Mesenteric fat pad (tissue), 1 donor: Measurements from ENCODE around the gene TMEM156. TPM values are rescaled to one million over a fixed set of nuclear protein-coding genes. Genes with fewer than 3 reads are reported as not detected.
"Not testable (repeated sequence)": the region's sequence is repeated elsewhere in the genome, so short reads cannot be mapped to it uniquely, and the experiment has no call there.

Experiments used
- DNase-seq: peaks from one replicate; pipeline ENCODE4 v3.0.0-alpha.2; 2020; ENCODE audit warnings: low spot score
- total RNA-seq: library from RNA; stranded (reverse); fragmentation: NEBNext Ultra II Directional; extraction: Animal tissue kit (Norgen Biotek cat#: 25700); gene quantifications from one replicate; pipeline ENCODE4 v1.2.1, GENCODE V29; 2021
- donor health status: DM: yes; HTN: yes; CAD: no.

The TMEM156 gene
- total RNA-seq, 1 donor from 2014 or later = 0.96 TPM

DNA sequence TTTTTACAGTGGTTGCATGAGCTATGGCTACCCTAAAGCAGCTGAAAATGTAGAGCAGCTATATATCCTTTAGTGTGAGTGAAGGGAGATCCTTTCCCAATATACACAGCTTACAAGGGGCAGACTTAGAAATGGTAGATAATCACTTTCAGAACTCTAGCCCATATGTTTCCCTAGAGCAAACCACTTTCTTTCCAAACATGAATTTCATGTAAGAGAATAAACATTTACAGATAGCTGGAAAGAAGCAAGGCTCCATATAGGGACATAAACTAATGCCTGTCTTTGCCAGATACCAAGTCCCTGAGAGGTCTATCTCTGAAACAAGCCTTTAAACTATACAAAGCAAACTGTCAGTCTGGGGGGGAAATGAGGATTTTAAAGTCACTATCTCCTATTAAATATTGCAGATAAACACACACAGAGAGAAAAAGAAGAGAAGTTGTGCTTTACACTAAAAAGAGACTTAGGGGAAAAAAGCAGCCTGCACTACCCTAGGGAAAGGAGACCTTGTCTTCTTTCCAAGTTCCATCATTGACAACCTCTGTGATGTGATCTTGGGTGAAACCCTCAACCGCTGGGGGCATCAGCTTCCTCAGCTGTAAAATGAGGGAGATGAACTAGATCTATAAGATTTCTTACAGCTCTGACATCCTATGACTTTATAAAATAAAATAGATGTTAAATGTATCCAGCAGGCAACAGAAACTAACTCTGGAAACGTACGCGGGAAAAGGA is 73.6 kb downstream of the TMEM156 start:
- no peak for DNase-seq

GRCh38 chr4:38957893-38958292 is 74.3 kb downstream of the TMEM156 start:
- no peak for DNase-seq

- no peak for DNase-seq
These were observed 74.9 kb downstream of the TMEM156 start for GRCh38 chr4:38957261-38957815.

DNA sequence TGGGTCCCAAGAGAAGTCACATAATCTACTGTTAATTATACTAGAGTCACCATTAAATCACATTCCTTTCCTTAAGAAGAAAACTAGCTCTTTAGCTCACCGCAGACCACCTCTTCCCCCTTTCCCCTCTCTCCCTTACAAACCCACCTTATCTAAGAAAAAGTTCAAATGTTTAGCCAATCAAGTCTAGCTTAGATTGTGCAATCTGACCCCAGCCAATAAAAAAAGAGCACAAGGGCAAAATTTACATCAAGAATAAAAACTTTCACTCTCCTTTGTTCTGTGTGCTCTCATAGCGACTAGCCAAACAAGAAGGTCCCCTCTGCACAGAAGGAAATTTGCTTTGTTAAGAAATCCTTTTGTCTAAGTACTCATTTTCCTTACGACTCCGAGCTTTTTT is 76.3 kb downstream of the TMEM156 start:
- DNase-seq = no peak

DNA sequence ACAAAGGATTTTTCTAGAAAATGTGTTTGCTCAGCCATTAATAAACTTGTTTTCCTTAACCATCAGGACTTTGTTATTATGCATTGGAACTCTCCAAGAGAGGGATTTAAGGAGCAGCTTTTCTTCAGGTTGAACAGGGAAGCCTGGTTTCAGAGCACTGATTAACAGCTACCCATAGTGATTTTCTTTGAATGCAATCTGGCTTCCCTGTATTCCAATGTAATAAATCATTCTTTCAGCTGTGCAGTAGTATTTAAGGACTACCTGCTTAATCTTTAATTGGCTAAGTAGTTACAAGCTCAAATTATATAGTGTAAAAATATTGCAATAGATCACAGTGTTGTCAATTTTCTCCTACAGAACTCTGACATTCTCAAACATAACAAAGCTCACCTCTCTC is 77.5 kb downstream of the TMEM156 start:
- DNase-seq = no peak

GRCh38 chr4:38952017-38952416 is 80.2 kb downstream of the TMEM156 start:
- DNase-seq = no peak

GRCh38 chr4:38951598-38951997 is 80.6 kb downstream of the TMEM156 start:
- no peak for DNase-seq

DNA sequence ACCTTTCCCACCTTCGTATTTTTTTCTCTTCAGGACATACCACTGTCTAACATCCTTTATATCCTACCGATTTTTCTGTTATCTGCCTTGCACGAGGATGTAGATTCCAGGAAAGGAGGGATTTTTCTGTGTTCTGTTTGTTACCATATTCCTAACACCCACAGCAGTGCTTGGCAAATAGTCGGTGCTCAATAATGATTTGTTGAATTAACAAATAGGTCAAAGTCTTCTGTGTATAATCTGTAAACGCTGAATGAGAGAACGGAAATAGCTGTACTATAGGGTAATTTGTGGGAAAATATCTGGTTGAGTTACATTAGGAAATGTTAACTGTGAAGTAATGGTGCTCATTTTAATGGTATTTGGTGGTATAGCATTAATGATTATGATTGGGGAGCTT is 81.5 kb downstream of the TMEM156 start:
- DNase-seq = no peak

GRCh38 chr4:38950159-38950558 is 82.0 kb downstream of the TMEM156 start:
- DNase-seq = no peak

- no peak for DNase-seq
These were observed 82.7 kb downstream of the TMEM156 start for GRCh38 chr4:38949411-38950051.

GRCh38 chr4:38948551-38948950 is 83.7 kb downstream of the TMEM156 start:
- DNase-seq = no peak

DNA sequence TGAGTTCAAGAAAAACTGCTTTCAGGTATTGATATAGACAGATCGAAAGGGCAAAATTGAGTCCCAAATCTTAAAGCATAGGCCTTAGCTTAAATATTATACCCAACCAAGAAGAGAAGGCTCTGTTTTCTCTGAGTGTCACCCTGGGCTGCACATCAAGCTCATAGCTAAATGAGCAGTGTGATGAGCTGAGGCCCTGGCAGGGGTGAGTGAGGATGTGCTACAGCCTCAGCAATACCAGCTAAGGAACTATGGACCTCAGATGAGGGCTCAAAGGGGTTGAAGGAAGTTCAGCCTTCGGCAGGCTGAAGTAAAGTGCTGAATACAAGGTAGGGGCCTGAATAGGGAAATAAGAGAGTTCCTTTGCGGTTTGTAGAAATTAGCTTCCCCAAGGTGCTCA is 85.3 kb downstream of the TMEM156 start:
- DNase-seq = no peak

- DNase-seq = no peak
These were observed 87.8 kb downstream of the TMEM156 start for GRCh38 chr4:38944440-38944839.

DNA sequence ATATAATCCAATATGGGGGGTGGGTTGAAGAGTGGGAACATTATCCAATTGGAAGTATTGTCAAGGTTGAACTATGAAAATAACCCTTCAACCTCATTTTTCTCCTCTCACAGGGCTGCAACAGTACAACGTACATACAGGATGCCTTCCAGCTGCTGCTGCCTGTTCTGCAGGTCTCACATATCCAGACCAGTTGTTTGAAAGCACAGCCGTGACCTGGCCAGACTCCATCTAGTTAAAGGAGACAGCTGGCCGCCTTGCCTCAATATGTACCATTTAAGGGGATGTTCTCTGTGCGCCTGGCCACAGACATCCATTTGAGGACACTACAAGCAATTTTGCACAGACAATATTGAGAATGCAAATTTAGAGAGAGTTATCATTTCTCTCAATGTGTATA is 88.9 kb downstream of the TMEM156 start:
- DNase-seq = no peak

GRCh38 chr4:38941906-38942305 is 90.3 kb downstream of the TMEM156 start:
- DNase-seq = not testable (repeated sequence)

- DNase-seq = no peak
These were observed 91.7 kb downstream of the TMEM156 start for GRCh38 chr4:38940476-38940875.

GRCh38 chr4:38939165-38939564 is 93.0 kb downstream of the TMEM156 start:
- DNase-seq = no peak

DNA sequence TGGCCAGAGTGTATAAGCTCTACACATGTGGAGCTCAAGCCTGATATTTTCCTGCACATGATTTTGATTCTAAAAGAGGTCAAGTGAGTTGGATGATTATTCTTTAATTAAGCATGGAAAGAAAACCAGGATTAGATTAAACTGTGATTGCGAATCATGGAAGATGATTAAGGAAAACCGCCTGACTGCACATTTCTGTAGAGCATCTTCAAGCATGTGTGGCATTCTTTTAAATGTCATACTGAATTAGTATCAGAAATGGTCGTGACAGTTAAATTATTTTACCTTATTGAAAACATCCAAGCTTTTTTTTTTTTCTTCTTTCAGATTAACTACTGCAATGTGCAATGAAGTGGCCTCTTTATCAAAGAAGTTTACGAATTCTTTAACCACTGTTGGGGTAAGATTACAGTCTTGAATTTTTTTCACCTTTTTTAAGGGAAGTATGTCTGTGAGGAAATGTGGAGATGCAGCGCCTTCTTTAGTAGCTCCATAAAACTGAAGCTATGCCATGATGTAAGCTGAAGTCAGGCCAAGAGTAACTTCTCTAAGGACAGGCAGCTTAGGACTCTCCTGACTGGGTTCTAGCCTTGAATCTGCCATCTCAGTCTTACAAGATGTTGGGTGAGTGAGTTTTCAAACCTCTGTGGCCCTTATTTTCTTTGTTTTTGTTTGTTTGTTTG is 96.7 kb downstream of the TMEM156 start:
- DNase-seq = no peak

DNA sequence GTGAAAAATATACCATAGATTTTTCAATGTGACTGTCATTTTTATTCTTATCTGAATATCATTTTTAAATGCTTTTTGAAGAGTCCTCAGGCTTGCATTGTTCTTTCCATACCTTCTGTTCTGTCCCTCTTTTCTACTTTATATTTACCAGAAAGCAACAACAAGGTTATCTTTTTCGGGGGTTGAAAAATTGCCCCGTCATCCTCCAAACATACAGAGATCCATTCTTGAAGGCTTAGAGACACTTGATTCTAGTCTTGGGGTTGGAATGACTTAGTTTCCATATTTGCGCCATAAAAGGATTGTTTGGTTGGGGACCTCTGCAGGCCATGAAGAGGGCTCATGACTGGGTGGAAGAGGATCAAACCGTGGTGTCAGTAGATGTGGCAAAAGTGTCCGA is 101.1 kb downstream of the TMEM156 start:
- DNase-seq = no peak

DNA sequence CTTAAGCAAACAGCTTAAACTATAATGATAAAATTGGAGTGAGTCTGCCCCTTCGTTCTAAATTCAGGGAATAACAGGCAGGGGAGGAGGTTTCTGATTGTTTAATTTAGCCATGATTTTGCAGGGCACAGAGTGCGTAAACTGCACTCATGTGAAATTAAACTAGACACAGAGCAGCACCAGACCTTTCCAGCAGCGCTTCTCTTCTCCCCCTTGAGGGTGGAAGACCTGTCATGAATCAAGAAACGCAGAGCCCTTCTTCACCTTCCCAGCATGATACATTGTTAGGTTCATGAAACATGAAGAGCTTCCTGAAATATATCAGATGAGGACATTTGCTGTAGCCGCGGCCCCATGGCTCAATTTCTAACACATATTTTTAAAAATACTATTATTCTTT is 101.5 kb downstream of the TMEM156 start:
- DNase-seq = no peak

DNA sequence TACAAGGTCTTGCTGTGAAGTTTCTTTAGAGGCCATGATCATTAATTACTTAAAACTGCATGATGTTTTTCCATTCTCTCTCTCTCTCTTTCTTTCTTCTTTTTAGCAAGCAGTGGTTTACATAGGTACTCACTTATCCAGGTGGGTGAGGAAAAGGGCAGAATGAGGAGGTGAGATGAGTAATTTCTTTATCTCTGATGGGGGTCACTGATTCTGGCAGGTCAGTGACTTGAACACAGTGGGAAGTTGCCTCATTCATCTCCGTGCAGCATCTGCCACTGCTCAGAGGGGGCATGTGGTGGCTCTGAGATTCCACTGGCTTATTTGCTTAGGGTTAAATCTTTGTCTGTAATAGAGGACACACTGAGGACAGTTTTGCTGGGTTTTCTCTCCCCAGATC is 102.0 kb downstream of the TMEM156 start:
- DNase-seq = no peak

- no peak for DNase-seq
These were observed 103.2 kb downstream of the TMEM156 start for GRCh38 chr4:38928974-38929373.
